T-helper 2 cell treated with Interferon-gamma antibody and Interleukin-4, amounts not matched to agents 5 μg/mL and 100 μg/mL, for 36 hours (primary cell): Measurements from ENCODE around the gene KRT77.
A peak's percentile ranks its signal among the peaks of the same experiment; 100 is the strongest.
"Not testable (repeated sequence)": the region's sequence is repeated elsewhere in the genome, so short reads cannot be mapped to it uniquely, and the experiment has no call there.

ENCODE experiments used
- DNase-seq: peaks from one replicate; pipeline ENCODE4 v3.0.0; 2021; ENCODE audit warnings: low spot score
- H3K27ac Mint-ChIP-seq: one replicate; pipeline ENCODE4 v1.8.0; 2021; ENCODE audit warnings: mild to moderate bottlenecking, mixed read lengths
- H3K27me3 Mint-ChIP-seq: one replicate; pipeline ENCODE4 v1.8.0; 2021; ENCODE audit warnings: low read depth, mixed read lengths
- H3K36me3 Mint-ChIP-seq: one replicate; pipeline ENCODE4 v1.8.0; 2021; ENCODE audit warnings: low read depth, mixed read lengths
- H3K4me1 Mint-ChIP-seq: one replicate; pipeline ENCODE4 v1.8.0; 2021; ENCODE audit warnings: low read depth, mixed read lengths
- H3K4me3 Mint-ChIP-seq: one replicate; pipeline ENCODE4 v1.8.0; 2022; ENCODE audit warnings: mild to moderate bottlenecking, moderate library complexity, mixed read lengths
- H3K9me3 Mint-ChIP-seq: one replicate; pipeline ENCODE4 v1.8.0; 2021; ENCODE audit warnings: mixed read lengths

KRT77 gene

DNA sequence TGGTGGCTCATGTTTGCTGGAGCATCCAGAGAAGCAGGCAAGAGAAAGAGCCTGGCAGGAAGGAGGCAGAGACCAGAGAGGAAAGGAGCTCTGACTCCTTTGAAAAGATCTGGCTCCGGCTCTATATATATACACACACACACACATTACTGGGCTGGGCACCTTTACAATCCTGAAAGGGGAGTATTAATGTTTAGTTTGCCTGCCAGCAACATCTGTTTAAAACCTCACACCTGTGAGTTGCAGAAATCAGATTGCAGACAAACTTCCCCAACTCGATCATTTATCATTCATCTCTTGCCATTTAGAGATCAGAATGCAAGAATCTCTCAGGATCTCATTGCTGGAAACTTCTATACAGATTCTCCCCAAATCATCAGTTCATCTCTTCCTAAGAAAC is at the start of gene KRT77:
Gene KRT77, minus strand, starts transcription at position 101 of the 400 bp plus-strand sequence. Its CDS starts 90 bp downstream, at position 11.
- H3K4me3 Mint-ChIP-seq = no peak within 1 kb of the TSS
- H3K4me1 Mint-ChIP-seq = peaks cover 5% of the 10 kb centered on the region
- no peak for DNase-seq
- no peaks in the 10 kb centered on the region for H3K27me3 Mint-ChIP-seq
- H3K36me3 Mint-ChIP-seq = no peaks in the 10 kb centered on the region
- no peak within 1 kb of the TSS for H3K27ac Mint-ChIP-seq
- no peaks in the 10 kb centered on the region for H3K9me3 Mint-ChIP-seq

DNA sequence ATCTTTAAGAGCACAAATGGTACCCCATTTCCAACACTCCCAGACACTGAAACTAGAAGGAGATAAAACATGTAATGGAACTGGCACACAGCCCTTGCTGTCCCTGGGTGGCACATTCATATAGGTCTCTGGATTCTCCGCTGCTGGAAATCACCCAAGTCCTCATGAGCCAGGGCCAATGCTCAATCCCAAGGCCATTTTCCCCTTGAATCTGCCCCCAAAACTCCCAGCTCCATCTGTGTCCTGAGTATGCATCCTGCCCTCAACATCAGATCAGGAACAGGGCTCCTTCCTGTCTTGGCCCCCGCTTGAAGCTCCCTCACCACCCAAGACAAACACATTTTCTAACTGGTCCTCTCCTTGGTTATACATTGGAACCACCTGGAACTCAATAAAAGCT is 49.2 kb upstream of the KRT77 start:
- no peak overlapping the region for H3K4me3 Mint-ChIP-seq
- H3K27ac Mint-ChIP-seq = no peak overlapping the region
- no peak for DNase-seq
- peaks cover 16% of the 10 kb centered on the region for H3K27me3 Mint-ChIP-seq
- H3K9me3 Mint-ChIP-seq = no peaks in the 10 kb centered on the region
- no peaks in the 10 kb centered on the region for H3K36me3 Mint-ChIP-seq
- peaks cover 22% of the 10 kb centered on the region for H3K4me1 Mint-ChIP-seq

DNA sequence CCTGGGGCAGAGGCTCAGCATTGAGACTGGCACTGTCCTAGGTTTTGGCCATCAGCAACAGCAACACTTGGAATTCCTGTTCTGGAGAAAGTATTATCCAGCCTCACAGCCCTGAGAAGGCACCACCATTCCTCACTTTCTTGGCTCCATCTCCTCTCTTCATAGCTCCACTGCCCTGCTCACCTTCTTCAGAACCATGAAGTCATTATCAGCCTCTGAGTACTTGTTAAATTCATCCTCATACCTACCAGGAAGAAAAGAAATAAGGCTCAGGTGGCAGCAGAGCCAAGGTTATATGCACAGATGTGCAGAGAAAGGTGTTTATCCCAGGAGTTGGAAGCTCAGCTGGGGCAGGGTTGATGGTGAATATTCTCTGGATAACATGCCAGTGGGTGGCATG is 48.5 kb upstream of the KRT77 start:
- DNase-seq = no peak
- Mint-ChIP-seq H3K36me3 (no peaks in the 10 kb centered on the region), H3K27me3 (peaks cover 16% of the 10 kb centered on the region), H3K4me1 (peaks cover 22% of the 10 kb centered on the region), H3K4me3 (no peak overlapping the region), H3K9me3 (no peaks in the 10 kb centered on the region), H3K27ac (no peak overlapping the region)

GRCh38 chr12:52750532-52750931 is 47.2 kb upstream of the KRT77 start:
- not testable (repeated sequence) for H3K36me3 Mint-ChIP-seq, H3K9me3 Mint-ChIP-seq, DNase-seq
- peaks cover 19% of the 10 kb centered on the region for H3K27me3 Mint-ChIP-seq
- peaks cover 22% of the 10 kb centered on the region for H3K4me1 Mint-ChIP-seq
- peak overlapping the region; percentile 30 for H3K4me3 Mint-ChIP-seq
- peak overlapping the region; percentile 19 for H3K27ac Mint-ChIP-seq

DNA sequence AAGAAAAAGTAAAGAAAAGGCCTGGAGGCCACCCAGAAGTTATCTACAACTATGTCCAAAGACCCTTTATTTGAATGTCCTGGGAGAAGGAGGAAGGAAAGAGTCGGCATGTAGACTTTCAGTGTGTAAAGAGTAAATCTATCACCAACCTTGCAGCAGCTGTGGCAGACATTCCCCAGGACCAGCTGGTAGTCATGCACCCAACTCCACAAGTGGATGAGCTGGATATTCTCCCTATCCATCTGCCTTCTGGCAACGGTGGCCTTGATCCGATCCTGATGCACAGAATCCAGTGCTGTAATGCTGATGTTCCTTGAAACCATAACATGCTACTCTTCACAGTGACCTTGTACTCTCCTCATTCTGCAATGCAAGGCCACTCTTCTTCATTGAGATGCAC is 46.5 kb upstream of the KRT77 start:
- H3K9me3 Mint-ChIP-seq = no peaks in the 10 kb centered on the region
- H3K4me3 Mint-ChIP-seq = no peak overlapping the region
- no peaks in the 10 kb centered on the region for H3K36me3 Mint-ChIP-seq
- H3K27ac Mint-ChIP-seq = no peak overlapping the region
- no peak for DNase-seq
- peaks cover 20% of the 10 kb centered on the region for H3K27me3 Mint-ChIP-seq
- peaks cover 22% of the 10 kb centered on the region for H3K4me1 Mint-ChIP-seq

DNA sequence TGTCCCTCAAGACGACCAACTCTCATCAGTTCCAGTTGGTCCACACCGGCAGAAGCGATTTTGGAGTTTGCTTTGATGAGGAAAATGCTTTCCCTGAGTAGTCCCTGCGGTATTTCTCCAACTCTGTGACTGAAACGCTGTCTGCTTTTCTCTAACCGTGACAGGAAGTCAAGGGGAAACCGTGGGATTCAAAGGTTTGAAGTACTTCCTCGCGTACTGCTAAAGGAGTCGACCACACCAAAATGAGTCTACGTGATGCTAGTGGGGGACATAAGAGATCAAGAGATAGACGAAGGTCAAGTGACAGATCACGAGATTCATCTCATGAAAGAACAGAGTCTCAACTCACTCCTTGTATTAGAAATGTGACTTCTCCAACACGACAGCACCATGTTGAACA is 45.3 kb upstream of the KRT77 start:
- Mint-ChIP-seq H3K4me1 (peaks cover 22% of the 10 kb centered on the region), H3K9me3 (no peaks in the 10 kb centered on the region), H3K27ac (no peak overlapping the region), H3K36me3 (no peaks in the 10 kb centered on the region), H3K27me3 (peaks cover 23% of the 10 kb centered on the region), H3K4me3 (no peak overlapping the region)
- no peak for DNase-seq

DNA sequence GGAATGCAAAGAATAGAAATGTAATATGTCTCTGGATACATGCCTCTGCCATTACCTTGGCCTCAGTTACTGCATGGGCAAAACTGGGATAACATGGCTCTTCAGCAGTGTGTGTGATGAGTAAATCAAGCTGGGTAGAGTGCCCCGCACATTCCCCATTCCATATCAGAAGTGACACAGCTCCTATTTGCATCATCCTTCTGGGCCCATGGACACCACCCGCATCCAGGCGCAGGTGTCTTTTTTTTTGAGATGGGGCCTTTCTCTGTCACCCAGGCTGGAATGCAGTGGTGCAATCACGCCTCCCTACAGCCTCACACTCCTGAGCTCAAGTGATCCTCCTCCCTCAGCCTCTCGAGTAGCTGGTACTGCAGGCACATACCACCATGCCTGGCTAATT is 42.2 kb upstream of the KRT77 start:
- DNase-seq = no peak
- H3K4me1 Mint-ChIP-seq = peaks cover 14% of the 10 kb centered on the region
- H3K9me3 Mint-ChIP-seq = no peaks in the 10 kb centered on the region
- H3K27me3 Mint-ChIP-seq = peaks cover 21% of the 10 kb centered on the region
- no peak overlapping the region for H3K27ac Mint-ChIP-seq
- H3K4me3 Mint-ChIP-seq = no peak overlapping the region
- H3K36me3 Mint-ChIP-seq = no peaks in the 10 kb centered on the region

GRCh38 chr12:52744493-52745156 is 41.3 kb upstream of the KRT77 start:
- DNase-seq = no peak
- Mint-ChIP-seq H3K27ac (no peak overlapping the region), H3K9me3 (no peaks in the 10 kb centered on the region)

DNA sequence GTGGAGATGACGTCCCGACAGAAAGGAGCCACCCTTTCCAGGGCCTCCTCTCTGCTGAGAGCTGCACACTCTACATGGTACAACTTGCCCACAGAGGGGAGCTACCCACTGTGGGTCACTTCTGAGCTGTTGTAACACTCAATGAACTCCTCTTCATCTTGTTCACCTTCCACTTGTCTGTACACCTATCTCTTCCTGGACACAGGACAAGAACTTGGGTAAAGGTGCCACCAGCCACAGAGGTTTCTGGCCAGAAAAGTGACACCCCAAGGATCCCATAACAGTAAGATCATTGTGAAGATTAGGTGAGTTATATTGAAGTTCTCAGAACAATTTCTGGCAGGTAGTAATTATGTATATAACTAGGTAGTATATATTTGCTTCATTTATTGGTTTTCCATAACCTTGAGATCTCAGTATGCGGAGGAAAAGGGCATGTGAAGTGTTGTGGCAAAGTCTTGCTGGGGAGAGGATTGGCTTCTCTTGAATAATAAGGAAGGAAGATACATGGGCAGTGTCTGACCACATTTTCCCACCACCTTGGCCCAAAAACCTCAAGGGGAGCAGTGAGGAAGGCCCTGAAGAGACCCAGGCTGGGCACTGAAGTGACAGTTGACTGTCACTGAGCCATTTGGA is 39.6 kb upstream of the KRT77 start:
- no peaks in the 10 kb centered on the region for H3K36me3 Mint-ChIP-seq
- H3K27me3 Mint-ChIP-seq = peaks cover 15% of the 10 kb centered on the region
- H3K27ac Mint-ChIP-seq = no peak overlapping the region
- no peaks in the 10 kb centered on the region for H3K9me3 Mint-ChIP-seq
- H3K4me3 Mint-ChIP-seq = no peak overlapping the region
- no peaks in the 10 kb centered on the region for H3K4me1 Mint-ChIP-seq
- DNase-seq = no peak

More at GRCh38 chr12:52744493-52745156, 41.3 kb upstream of the KRT77 start:
- Mint-ChIP-seq H3K4me3 (no peak overlapping the region), H3K27me3 (peaks cover 21% of the 10 kb centered on the region), H3K36me3 (no peaks in the 10 kb centered on the region), H3K4me1 (peaks cover 7% of the 10 kb centered on the region)

- Mint-ChIP-seq H3K4me3 (no peak overlapping the region), H3K4me1 (no peaks in the 10 kb centered on the region), H3K27me3 (peaks cover 15% of the 10 kb centered on the region), H3K9me3 (no peaks in the 10 kb centered on the region), H3K27ac (no peak overlapping the region), H3K36me3 (no peaks in the 10 kb centered on the region)
- no peak for DNase-seq
Measured at GRCh38 chr12:52742196-52742580, 38.9 kb upstream of the KRT77 start.

- Mint-ChIP-seq H3K36me3 (no peaks in the 10 kb centered on the region), H3K9me3 (no peaks in the 10 kb centered on the region), H3K27ac (no peak overlapping the region), H3K4me1 (no peaks in the 10 kb centered on the region), H3K4me3 (no peak overlapping the region), H3K27me3 (peaks cover 15% of the 10 kb centered on the region)
- DNase-seq = peak; percentile 49
Measured at GRCh38 chr12:52741375-52742195, 38.3 kb upstream of the KRT77 start.

- Mint-ChIP-seq H3K36me3 (no peaks in the 10 kb centered on the region), H3K27me3 (peaks cover 12% of the 10 kb centered on the region), H3K27ac (no peak overlapping the region), H3K9me3 (no peaks in the 10 kb centered on the region), H3K4me3 (no peak overlapping the region), H3K4me1 (no peaks in the 10 kb centered on the region)
- no peak for DNase-seq
Measured at GRCh38 chr12:52740584-52740983, 37.3 kb upstream of the KRT77 start.

DNA sequence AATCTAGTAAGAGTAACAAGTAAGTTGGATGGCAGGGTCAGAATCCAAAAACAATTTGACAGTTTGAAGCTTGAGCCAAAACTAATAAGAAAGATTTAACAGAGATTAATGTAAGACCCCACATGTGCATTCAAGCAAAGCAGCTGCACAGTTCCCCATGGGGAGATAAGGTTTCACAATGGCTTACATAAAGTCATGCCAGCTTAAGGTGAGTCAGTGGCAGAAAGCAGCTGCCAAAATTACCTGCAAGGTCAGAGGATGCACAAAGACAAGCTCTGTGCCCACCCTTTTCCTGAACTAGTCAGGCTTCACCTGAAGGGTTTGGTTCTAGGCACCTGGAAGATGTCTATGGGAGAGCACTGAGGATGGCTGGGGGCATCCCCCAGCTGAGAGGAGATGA is 36.6 kb upstream of the KRT77 start:
- Mint-ChIP-seq H3K4me3 (no peak overlapping the region), H3K4me1 (no peaks in the 10 kb centered on the region), H3K27ac (no peak overlapping the region), H3K36me3 (no peaks in the 10 kb centered on the region), H3K27me3 (peaks cover 9% of the 10 kb centered on the region), H3K9me3 (no peaks in the 10 kb centered on the region)
- DNase-seq = no peak
